Measurements from ENCODE around the gene ACER3. TPM values are rescaled to one million over a fixed set of nuclear protein-coding genes. Genes with fewer than 3 reads are reported as not detected.

The ACER3 gene
- total and polyA plus RNA-seq, 11 donors, result 3.2 to 17.0 (median 9.8) TPM

DNA sequence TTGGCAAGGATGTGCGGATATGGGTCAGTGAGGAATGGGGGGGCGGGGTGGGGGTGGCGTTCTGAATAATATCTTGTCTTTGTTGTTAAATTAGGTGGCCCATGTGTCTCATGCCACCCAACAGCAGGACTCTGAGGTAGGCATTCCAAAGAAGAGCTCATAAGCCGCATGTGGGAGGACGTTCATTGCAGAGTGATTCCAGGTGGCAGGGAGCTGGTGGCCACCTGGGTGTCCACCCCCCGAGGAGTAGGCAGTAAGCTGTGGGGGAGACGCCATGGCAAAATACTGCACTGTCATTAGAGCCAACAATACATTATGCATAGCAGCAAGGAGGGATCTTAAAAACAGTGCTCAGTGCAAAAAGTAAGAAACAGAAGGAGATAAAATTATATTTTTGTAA, 191.8 kb downstream of the ACER3 start:
- no peak overlapping the region for H3K27ac ChIP-seq
- ATAC-seq (no peak), DNase-seq (no peak)
- H3K4me3 ChIP-seq, result no peak overlapping the region
- intact Hi-C loops (cut with DNase I), result no loop called here
- 77 to 85% (median 81%) methylated on average over 7 of the region's 7 CpGs for WGBS, 4 donors
- peaks cover 0 to under 1% (median 0%) of the 10 kb centered on the region in 12 donors for H3K4me1 ChIP-seq
- TF ChIP-seq POLR2A (IDR thresholded peaks at IDR 0.05), result no peak
- TF ChIP-seq, protein P1, sequence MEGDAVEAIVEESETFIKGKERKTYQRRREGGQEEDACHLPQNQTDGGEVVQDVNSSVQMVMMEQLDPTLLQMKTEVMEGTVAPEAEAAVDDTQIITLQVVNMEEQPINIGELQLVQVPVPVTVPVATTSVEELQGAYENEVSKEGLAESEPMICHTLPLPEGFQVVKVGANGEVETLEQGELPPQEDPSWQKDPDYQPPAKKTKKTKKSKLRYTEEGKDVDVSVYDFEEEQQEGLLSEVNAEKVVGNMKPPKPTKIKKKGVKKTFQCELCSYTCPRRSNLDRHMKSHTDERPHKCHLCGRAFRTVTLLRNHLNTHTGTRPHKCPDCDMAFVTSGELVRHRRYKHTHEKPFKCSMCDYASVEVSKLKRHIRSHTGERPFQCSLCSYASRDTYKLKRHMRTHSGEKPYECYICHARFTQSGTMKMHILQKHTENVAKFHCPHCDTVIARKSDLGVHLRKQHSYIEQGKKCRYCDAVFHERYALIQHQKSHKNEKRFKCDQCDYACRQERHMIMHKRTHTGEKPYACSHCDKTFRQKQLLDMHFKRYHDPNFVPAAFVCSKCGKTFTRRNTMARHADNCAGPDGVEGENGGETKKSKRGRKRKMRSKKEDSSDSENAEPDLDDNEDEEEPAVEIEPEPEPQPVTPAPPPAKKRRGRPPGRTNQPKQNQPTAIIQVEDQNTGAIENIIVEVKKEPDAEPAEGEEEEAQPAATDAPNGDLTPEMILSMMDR (IDR thresholded peaks at IDR 0.05), result no peak
- no peaks in the 10 kb centered on the region for H3K36me3 ChIP-seq
- no peaks in the 10 kb centered on the region for H3K27me3 ChIP-seq
- peaks cover 0 to 20% (median 13%) of the 10 kb centered on the region in 12 donors for H3K9me3 ChIP-seq

DNA sequence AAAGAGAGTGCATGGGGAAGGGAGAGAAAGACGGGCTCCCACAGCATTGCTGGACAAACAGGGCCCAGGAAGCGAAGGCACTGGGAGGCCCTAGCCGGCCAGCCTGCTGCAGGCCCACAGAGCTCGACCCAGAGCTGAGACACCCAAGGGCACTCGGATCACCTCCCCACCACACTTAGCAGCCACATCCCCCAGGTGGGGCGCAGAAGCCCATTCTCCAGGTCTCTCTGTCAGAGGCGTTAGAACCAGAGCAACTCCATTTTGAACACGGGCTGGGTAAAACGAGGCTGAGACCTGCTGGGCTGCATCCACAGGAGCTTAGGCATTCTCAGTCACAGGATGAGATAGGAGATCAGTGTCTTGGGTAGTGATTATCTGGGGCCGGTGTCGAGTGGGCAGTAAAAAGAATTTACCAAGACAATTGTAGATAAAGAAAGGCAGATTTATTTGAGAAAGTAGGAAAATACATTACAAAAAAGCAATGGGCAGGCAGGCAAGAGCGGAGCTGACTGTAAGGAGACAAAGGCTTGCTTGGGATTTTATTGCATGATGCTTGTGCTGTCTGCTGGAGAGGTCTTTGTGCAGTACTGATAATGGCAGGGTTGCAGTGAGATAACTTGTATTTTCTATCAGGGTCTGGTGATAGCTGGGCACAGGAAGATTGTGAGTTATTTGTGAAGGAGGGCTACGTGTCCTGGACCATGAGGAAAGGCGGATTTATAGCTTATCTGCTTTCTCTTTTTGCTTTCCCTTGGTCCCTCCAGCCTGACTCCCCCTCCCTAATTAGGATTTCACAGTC, 192.7 kb downstream of the ACER3 start:
- Histone ChIP-seq H3K36me3 (no peaks in the 10 kb centered on the region), H3K27me3 (no peaks in the 10 kb centered on the region), H3K4me1 (no peaks in the 10 kb centered on the region), H3K4me3 (no peak overlapping the region), H3K9me3 (peaks cover 0 to 21% (median 13%) of the 10 kb centered on the region in 12 donors), H3K27ac (no peak overlapping the region)
- DNase-seq (no peak), ATAC-seq (no peak)
- intact Hi-C loops (cut with DNase I), result no loop called here
- no peak for TF ChIP-seq POLR2A (IDR thresholded peaks at IDR 0.05)
- TF ChIP-seq, protein P1 (IDR thresholded peaks at IDR 0.05), result no peak
- WGBS, 4 donors, result 70 to 77% (median 72%) methylated on average over 14 of the region's 14 CpGs

DNA sequence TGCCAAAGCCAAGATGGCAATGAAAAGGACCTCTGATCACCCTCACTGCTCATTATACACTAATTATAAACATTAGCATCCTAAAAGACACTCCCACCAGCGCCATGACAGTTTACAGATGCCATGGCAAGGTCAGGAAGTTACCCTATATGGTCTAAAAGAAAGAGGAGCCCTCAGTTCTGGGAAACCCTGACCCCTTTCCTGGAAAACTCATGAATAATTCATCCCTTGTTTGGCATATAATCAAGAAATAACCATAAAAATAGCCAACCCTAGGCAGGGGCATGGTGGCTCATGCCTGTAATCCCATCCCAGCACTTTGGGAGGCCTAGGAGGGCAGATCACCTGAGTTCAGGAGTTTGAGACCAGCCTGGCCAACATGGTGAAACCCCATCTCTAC, 193.4 kb downstream of the ACER3 start:
- no peak for ATAC-seq
- intact Hi-C loops (cut with DNase I), result no loop called here

GRCh38 chr11:77055101-77055561, 194.4 kb downstream of the ACER3 start:
- 83 to 91% (median 85%) methylated on average over 2 of the region's 2 CpGs for WGBS, 4 donors
- Histone ChIP-seq H3K4me1 (no peaks in the 10 kb centered on the region), H3K4me3 (no peak overlapping the region), H3K36me3 (no peaks in the 10 kb centered on the region), H3K27me3 (no peaks in the 10 kb centered on the region), H3K27ac (no peak overlapping the region), H3K9me3 (peaks cover 0 to 21% (median 13%) of the 10 kb centered on the region in 12 donors)
- DNase-seq (no peak), ATAC-seq (no peak)
- TF ChIP-seq, protein P1 (IDR thresholded peaks at IDR 0.05), result no peak
- no peak for TF ChIP-seq POLR2A (IDR thresholded peaks at IDR 0.05)
- intact Hi-C loops (cut with DNase I), result no loop called here

More for the DNA sequence above, 193.4 kb downstream of the ACER3 start:
- WGBS, 4 donors, result 70 to 95% (median 79%) methylated on average over 1 of the region's 1 CpG
- H3K27ac ChIP-seq, result no peak overlapping the region
- no peak overlapping the region for H3K4me3 ChIP-seq
- H3K9me3 ChIP-seq, result peaks cover 0 to 21% (median 13%) of the 10 kb centered on the region in 12 donors
- H3K27me3 ChIP-seq, result no peaks in the 10 kb centered on the region
- H3K4me1 ChIP-seq, result no peaks in the 10 kb centered on the region
- H3K36me3 ChIP-seq, result no peaks in the 10 kb centered on the region
- no peak for DNase-seq
- TF ChIP-seq, protein P1 (IDR thresholded peaks at IDR 0.05), result no peak
- no peak for TF ChIP-seq POLR2A (IDR thresholded peaks at IDR 0.05)

Data from heart left ventricle (tissue), 16 donors.